SK-N-SH (cell line): ENCODE measurements around the gene SUPT4H1. TPM values are rescaled to one million over a fixed set of nuclear protein-coding genes. Genes with fewer than 3 reads are reported as not detected.

Experiments used
- CTCF ChIA-PET: fragments of 300-600, 350-600 bp; formaldehyde crosslinking; extraction: SDS; loops from one replicate; lab custom pipeline; 2021; lab: Yijun Ruan, JAX
- POLR2A ChIA-PET: fragments of 350-600 bp; sonication (Branson Sonifier 250); formaldehyde crosslinking; extraction: SDS; loops from one replicate; lab custom pipeline; 2020; ENCODE audit warnings: antibody characterized with exemption, inconsistent platforms; lab: Yijun Ruan, JAX
- DNase-seq: peaks from one replicate; pipeline ENCODE4 v3.0.0; 2012
- H2AFZ ChIP-seq: fragments of 200-600 bp; sonication (generic); 2 replicates; pipeline ENCODE4 v1.8.1; 2016; ENCODE audit warnings: antibody characterized with exemption, mild to moderate bottlenecking, low read depth
- H3F3A ChIP-seq: fragments of 200-600 bp; sonication (generic); replicated peaks from 2 replicates; pipeline ENCODE3; 2016; ENCODE audit warnings: antibody characterized with exemption, mild to moderate bottlenecking; ENCODE audit not compliant: insufficient read depth
- H3K27ac ChIP-seq, 2 experiments: fragments of 200-500 bp in 1 of 2; fragments of 200-600 bp in 1 of 2; sonication (Bioruptor generic) in 1 of 2; sonication (generic), shearing (Covaris generic) in 1 of 2; 2 replicates each; pipeline versions ENCODE4 v1.5.1 to v1.6.1; 2014 to 2016; ENCODE audit warnings: low read depth in 2 of 2, inconsistent platforms in 1 of 2, low read length in 1 of 2, mild to moderate bottlenecking in 1 of 2, mixed read lengths in 1 of 2
- H3K27me3 ChIP-seq: fragments of 200-600 bp; sonication (generic), shearing (Covaris generic); 2 replicates; pipeline ENCODE4 v1.6.1; 2016; ENCODE audit warnings: mixed run types; ENCODE audit not compliant: insufficient read depth
- H3K36me3 ChIP-seq, 2 experiments: fragments of 200-500 bp in 1 of 2; fragments of 200-600 bp in 1 of 2; sonication (Bioruptor generic) in 1 of 2; sonication (generic) in 1 of 2; replicated peaks in 1 of 2; 2 replicates each; pipeline versions ENCODE3 to v1.5.1; 2014 to 2016; ENCODE audit warnings: low read length in 1 of 2, mild to moderate bottlenecking in 1 of 2; ENCODE audit not compliant: insufficient read depth in 2 of 2, control insufficient read depth in 1 of 2
- H3K4me1 ChIP-seq, 2 experiments: fragments of 200-500 bp in 1 of 2; fragments of 200-600 bp in 1 of 2; sonication (Bioruptor generic) in 1 of 2; sonication (generic), shearing (Covaris generic) in 1 of 2; 2 replicates each; pipeline versions ENCODE4 v1.5.1 to v1.6.1; 2014 to 2016; ENCODE audit warnings: low read depth in 1 of 2, low read length in 1 of 2, mixed run types in 1 of 2; ENCODE audit not compliant: insufficient read depth in 2 of 2, control insufficient read depth in 1 of 2
- H3K4me2 ChIP-seq: fragments of 200-600 bp; sonication (generic), shearing (Covaris generic); 2 replicates; pipeline ENCODE4 v1.6.1; 2017; ENCODE audit warnings: mixed run types
- H3K4me3 ChIP-seq, 2 experiments: fragments of 200-500 bp in 1 of 2; fragments of 200-600 bp in 1 of 2; sonication (Bioruptor generic) in 1 of 2; sonication (generic), shearing (Covaris generic) in 1 of 2; 2 replicates each; pipeline versions ENCODE4 v1.5.1 to v1.8.1; 2014 to 2016; ENCODE audit warnings: low read depth in 2 of 2, inconsistent platforms in 1 of 2, low read length in 1 of 2, mild to moderate bottlenecking in 1 of 2, mixed read lengths in 1 of 2, moderate library complexity in 1 of 2
- H3K79me2 ChIP-seq: fragments of 200-600 bp; sonication (generic); 2 replicates; pipeline ENCODE4 v1.8.1; 2017; ENCODE audit warnings: mild to moderate bottlenecking; ENCODE audit not compliant: insufficient read depth
- H3K9ac ChIP-seq: fragments of 200-600 bp; sonication (generic); 2 replicates; pipeline ENCODE4 v1.6.1; 2017; ENCODE audit warnings: mixed run types
- H3K9me2 ChIP-seq: fragments of 200-600 bp; sonication (generic); 2 replicates; pipeline ENCODE4 v1.6.1; 2017; ENCODE audit warnings: mixed run types
- H3K9me3 ChIP-seq: fragments of 200-600 bp; sonication (generic); 2 replicates; pipeline ENCODE4 v1.6.1; 2017; ENCODE audit warnings: mixed run types, mild to moderate bottlenecking, moderate library complexity
- H4K20me1 ChIP-seq: fragments of 200-600 bp; sonication (generic); 2 replicates; pipeline ENCODE4 v1.6.1; 2017; ENCODE audit warnings: mild to moderate bottlenecking, mixed run types; ENCODE audit not compliant: insufficient read depth
- CHD2 ChIP-seq: fragments of 150-350 bp; IDR thresholded peaks from 2 replicates; pipeline ENCODE4 v1.6.1; 2018; ENCODE audit warnings: low read length; ENCODE audit not compliant: partially characterized antibody
- ELF1 ChIP-seq: IDR thresholded peaks from 2 replicates; pipeline ENCODE4 v1.4.0; 2012
- EP300 ChIP-seq, 2 experiments: IDR thresholded peaks; 2 replicates each; pipeline versions ENCODE4 v1.4.0 to v1.6.1; 2012; ENCODE audit warnings: borderline replicate concordance in 1 of 2, low read depth in 1 of 2, low read length in 1 of 2
- FOSL2 ChIP-seq: IDR thresholded peaks from 2 replicates; pipeline ENCODE4 v1.4.0; 2012; ENCODE audit warnings: low read depth, mild to moderate bottlenecking, moderate library complexity, borderline replicate concordance
- FOXJ3 ChIP-seq: sonication (generic); formaldehyde crosslinking; IDR thresholded peaks from 2 replicates; pipeline ENCODE4 v1.5.1; 2020; ENCODE audit warnings: mild to moderate bottlenecking, missing genetic modification reagents
- GABPA ChIP-seq: IDR thresholded peaks from 2 replicates; pipeline ENCODE4 v1.4.0; 2012; ENCODE audit warnings: low read depth, mild to moderate bottlenecking
- JUND ChIP-seq: IDR thresholded peaks from 2 replicates; pipeline ENCODE4 v1.4.0; 2012
- PBX3 ChIP-seq: IDR thresholded peaks from 2 replicates; pipeline ENCODE4; 2012
- RCOR1 ChIP-seq: fragments of 150-350 bp; IDR thresholded peaks from 2 replicates; pipeline ENCODE4 v1.6.1; 2017; ENCODE audit warnings: antibody characterized with exemption, low read length
- TAF1 ChIP-seq: IDR thresholded peaks from 2 replicates; pipeline ENCODE4 v1.6.1; 2012; ENCODE audit warnings: low read depth, mild to moderate bottlenecking, low read length, moderate library complexity, borderline replicate concordance
- ZBTB33 ChIP-seq: IDR thresholded peaks from 2 replicates; pipeline ENCODE4 v1.4.0; 2012; ENCODE audit warnings: low read depth, borderline replicate concordance
- WGBS: methylation state at CpG from one replicate; pipeline ENCODE4 v1.1.6; 2017; ENCODE audit warnings: low lambda C conversion rate; 5-methylcytosine and 5-hydroxymethylcytosine counted together
- polyA plus RNA-seq, 3 experiments: library from polyadenylated mRNA; depleted of rRNA; stranded (reverse); fragments of >200 nt; gene quantifications; 2 replicates each; pipeline ENCODE4 v1.2.3, GENCODE V29; 2012
- TF ChIP-seq, protein P1 (sequence below): IDR thresholded peaks from 2 replicates; pipeline ENCODE4 v1.4.0; 2012; ENCODE audit warnings: low read depth, borderline replicate concordance
- TF ChIP-seq, protein P2 (sequence below): fragments of 200-600 bp; sonication (generic); IDR thresholded peaks from 2 replicates; pipeline ENCODE4 v1.6.1; 2017; ENCODE audit warnings: antibody characterized with exemption, mild to moderate bottlenecking, moderate library complexity

SUPT4H1 gene
- polyA plus RNA-seq, 1 of the 3 experiments (the other 2 are of a cell fraction), result 165 TPM

DNA sequence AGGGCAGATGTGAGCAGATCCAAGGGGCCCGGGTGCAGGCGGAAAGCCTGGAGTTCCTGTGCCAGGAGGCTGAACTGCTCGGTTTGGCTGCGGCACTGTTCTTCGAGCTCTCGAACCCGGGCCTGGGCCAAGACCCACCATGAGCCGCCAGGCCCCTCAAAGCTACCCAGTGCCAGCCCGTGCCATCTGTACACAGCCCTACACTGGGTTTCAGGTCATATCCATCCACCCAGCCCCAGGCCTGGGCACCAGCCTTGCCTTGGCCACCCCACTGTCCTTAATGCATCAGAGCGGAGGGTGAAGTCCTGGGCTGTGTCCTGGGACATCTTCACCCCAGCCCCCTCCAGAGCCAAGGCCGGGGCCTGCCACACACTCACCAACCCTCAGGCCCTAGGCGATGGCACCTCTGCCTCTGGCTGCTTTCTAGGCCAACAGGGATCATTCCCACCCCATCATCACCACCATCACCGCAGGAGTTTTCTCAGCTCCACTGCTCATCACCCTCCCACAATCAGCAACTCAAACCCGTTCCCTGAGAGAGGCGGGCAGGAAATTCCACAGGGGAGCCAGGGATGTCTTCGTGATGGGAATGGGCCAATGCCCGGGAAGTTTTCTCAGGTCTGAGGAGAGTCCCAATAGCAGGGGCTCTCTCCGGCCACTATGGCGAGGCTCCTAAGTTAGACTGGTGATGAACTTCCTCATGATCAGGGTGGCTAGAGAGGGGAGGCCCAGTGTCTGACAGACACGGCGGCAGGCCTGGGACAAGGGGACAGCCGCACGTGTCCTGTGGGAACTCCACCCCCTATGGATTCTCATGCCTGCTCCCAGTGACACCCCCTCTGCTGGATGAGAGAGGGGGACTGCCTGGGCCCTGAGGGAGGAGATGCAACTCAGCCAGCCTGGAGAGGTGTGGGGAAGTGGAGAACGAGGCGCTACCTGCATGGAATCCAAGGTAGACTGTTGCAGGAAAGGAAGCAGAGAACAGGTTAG is 32.5 kb downstream of the SUPT4H1 start:
- Histone ChIP-seq H3K36me3 (no peaks in the 10 kb centered on the region), H3K27ac (no peak overlapping the region)
- TF ChIP-seq, protein P1, sequence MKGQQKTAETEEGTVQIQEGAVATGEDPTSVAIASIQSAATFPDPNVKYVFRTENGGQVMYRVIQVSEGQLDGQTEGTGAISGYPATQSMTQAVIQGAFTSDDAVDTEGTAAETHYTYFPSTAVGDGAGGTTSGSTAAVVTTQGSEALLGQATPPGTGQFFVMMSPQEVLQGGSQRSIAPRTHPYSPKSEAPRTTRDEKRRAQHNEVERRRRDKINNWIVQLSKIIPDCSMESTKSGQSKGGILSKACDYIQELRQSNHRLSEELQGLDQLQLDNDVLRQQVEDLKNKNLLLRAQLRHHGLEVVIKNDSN, result no peak
- no peak for TF ChIP-seq PBX3
- no peak for TF ChIP-seq ELF1
- TF ChIP-seq FOSL2, result no peak
- no peak for TF ChIP-seq ZBTB33
- TF ChIP-seq JUND, result no peak
- TF ChIP-seq TAF1, result no peak
- no peak for TF ChIP-seq CHD2
- TF ChIP-seq GABPA, result no peak
- TF ChIP-seq, all 33 proteins: peak for 0
- Histone ChIP-seq H2AFZ (no peak overlapping the region), H3K9ac (no peak overlapping the region), H3K9me2 (no peaks in the 10 kb centered on the region), H3K27me3 (peaks cover 9% of the 10 kb centered on the region; the same call in 1 of the 2 replicates), H3K4me1 (peaks cover 0 to 13% of the 10 kb centered on the region in 2 experiments; a peak in 1 of 4 replicates), H4K20me1 (no peaks in the 10 kb centered on the region), H3K79me2 (no peaks in the 10 kb centered on the region), H3F3A (no peaks in the 10 kb centered on the region), H3K4me2 (no peak overlapping the region), H3K4me3 (no peak overlapping the region), H3K9me3 (no peaks in the 10 kb centered on the region)
- 80% methylated on average over 24 of the region's 25 CpGs for WGBS
- POLR2A ChIA-PET, result interaction anchor here (1.5 kb wide), 1 partner anchor 195 kb away, joined by 5 read pairs; the partner anchor contains the start of gene MTMR4
- no peak for DNase-seq
- CTCF ChIA-PET, result interaction anchor here (1.4 to 2.7 kb wide), 2 partner anchors 15 kb away, joined by 4 to 29 read pairs; no protein-coding TSS in a partner anchor

- H3K4me2 ChIP-seq, result no peak overlapping the region
- POLR2A ChIA-PET, result interaction anchor here (1.5 to 2.0 kb wide), 2 partner anchors 34 to 196 kb away, joined by 5 to 14 read pairs; partner anchors contain the start of genes MTMR4 and SUPT4H1
- H4K20me1 ChIP-seq, result no peaks in the 10 kb centered on the region
- H3K36me3 ChIP-seq, result no peaks in the 10 kb centered on the region
- H3K9me3 ChIP-seq, result no peaks in the 10 kb centered on the region
- H3F3A ChIP-seq, result no peaks in the 10 kb centered on the region
- DNase-seq, result no peak
- H3K9ac ChIP-seq, result no peak overlapping the region
- no peak overlapping the region for H3K4me3 ChIP-seq
- no peak for TF ChIP-seq FOXJ3
- TF ChIP-seq EP300 (IDR thresholded peaks at IDR 0.05; ENCODE audit: borderline replicate concordance in 1 of 2, low read depth in 1 of 2, low read length in 1 of 2), result no peak
- no peak for TF ChIP-seq CHD2
- no peak for TF ChIP-seq RCOR1
- TF ChIP-seq, protein P2, sequence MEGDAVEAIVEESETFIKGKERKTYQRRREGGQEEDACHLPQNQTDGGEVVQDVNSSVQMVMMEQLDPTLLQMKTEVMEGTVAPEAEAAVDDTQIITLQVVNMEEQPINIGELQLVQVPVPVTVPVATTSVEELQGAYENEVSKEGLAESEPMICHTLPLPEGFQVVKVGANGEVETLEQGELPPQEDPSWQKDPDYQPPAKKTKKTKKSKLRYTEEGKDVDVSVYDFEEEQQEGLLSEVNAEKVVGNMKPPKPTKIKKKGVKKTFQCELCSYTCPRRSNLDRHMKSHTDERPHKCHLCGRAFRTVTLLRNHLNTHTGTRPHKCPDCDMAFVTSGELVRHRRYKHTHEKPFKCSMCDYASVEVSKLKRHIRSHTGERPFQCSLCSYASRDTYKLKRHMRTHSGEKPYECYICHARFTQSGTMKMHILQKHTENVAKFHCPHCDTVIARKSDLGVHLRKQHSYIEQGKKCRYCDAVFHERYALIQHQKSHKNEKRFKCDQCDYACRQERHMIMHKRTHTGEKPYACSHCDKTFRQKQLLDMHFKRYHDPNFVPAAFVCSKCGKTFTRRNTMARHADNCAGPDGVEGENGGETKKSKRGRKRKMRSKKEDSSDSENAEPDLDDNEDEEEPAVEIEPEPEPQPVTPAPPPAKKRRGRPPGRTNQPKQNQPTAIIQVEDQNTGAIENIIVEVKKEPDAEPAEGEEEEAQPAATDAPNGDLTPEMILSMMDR, result no peak
- no peak for TF ChIP-seq GABPA
- H3K27ac ChIP-seq, result no peak overlapping the region
- H3K4me1 ChIP-seq, result peaks cover 0 to 8% of the 10 kb centered on the region in 2 experiments; a peak in 1 of 4 replicates
- H3K79me2 ChIP-seq, result no peaks in the 10 kb centered on the region
- no peak overlapping the region for H2AFZ ChIP-seq
- H3K27me3 ChIP-seq, result peaks cover 1% of the 10 kb centered on the region; the same call in 1 of the 2 replicates
- CTCF ChIA-PET, result interaction anchor here (0.8 to 2.7 kb wide), 9 partner anchors 9 to 128 kb away, joined by 3 to 29 read pairs (median 12); partner anchors contain the start of gene TSPOAP1
- H3K9me2 ChIP-seq, result no peaks in the 10 kb centered on the region
- whole genome bisulfite sequencing, result 38% methylated on average over 7 of the region's 7 CpGs
These were observed 33.3 kb downstream of the SUPT4H1 start for GRCh38 chr17:58318627-58319172.
